Measurements from ENCODE around the gene DNMT3B.

DNMT3B gene

DNA sequence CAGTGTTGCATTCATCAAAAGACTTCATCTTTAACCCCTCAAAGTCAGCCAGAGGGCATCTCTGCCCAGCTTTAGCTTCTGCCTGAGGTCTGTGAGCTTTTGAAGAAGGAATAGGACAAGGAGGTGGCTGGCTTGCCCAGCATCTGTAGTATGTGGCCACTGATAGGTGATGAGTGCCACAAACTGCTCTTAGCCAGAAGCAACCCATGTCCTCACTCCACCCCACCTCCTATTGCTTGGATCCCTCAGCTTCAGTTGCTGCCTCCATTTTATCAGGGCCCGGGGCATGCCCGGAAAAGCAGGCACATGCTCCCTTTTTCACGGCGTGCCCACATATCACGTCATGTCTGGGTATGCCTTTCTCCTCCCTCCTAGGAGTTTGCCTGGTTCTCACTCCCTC, 84.7 kb downstream of the DNMT3B start:
- no peak for TF ChIP-seq EZH2 (IDR thresholded peaks at IDR 0.05; ENCODE audit: borderline replicate concordance, low read depth, low read length, severe bottlenecking)
- no peak for TF ChIP-seq CTCF (IDR thresholded peaks at IDR 0.05; ENCODE audit: borderline replicate concordance, extremely low read depth, low read length, poor library complexity, severe bottlenecking)
- no peaks in the 10 kb centered on the region for H3K9me3 ChIP-seq (ENCODE audit: insufficient read depth, low read length, severe bottlenecking)
- no peaks in the 10 kb centered on the region for H3K27me3 ChIP-seq (ENCODE audit: insufficient read depth, low read length, poor library complexity)
- H3K27ac ChIP-seq (ENCODE audit: low read length) = no peak overlapping the region
- DNase-seq = no peak
- H3K4me2 ChIP-seq (ENCODE audit: insufficient read depth, low read length) = no peak overlapping the region
- H3K4me3 ChIP-seq (ENCODE audit: low read depth in 1 of 2, low read length in 2 of 2) = no peak overlapping the region
- H4K20me1 ChIP-seq (ENCODE audit: insufficient read depth, low read length) = peaks cover 46% of the 10 kb centered on the region
- peaks cover 45% of the 10 kb centered on the region for H3K79me2 ChIP-seq (ENCODE audit: insufficient read depth, low read length)
- H2AFZ ChIP-seq (ENCODE audit: low read depth, low read length) = no peak overlapping the region
- no peak for ATAC-seq (ENCODE audit: insufficient read depth, low read depth)
- H3K36me3 ChIP-seq (ENCODE audit: insufficient read depth, low read length) = peaks cover 93% of the 10 kb centered on the region
- no peaks in the 10 kb centered on the region for H3K4me1 ChIP-seq (ENCODE audit: insufficient read depth, low read length)
- no peak overlapping the region for H3K9ac ChIP-seq (ENCODE audit: low read depth, low read length)

- Histone ChIP-seq H3K79me2 (ENCODE audit: insufficient read depth, low read length) (peaks cover 35% of the 10 kb centered on the region), H3K27me3 (ENCODE audit: insufficient read depth, low read length, poor library complexity) (no peaks in the 10 kb centered on the region), H3K4me3 (ENCODE audit: low read depth in 1 of 2, low read length in 2 of 2) (no peak overlapping the region), H3K36me3 (ENCODE audit: insufficient read depth, low read length) (peaks cover 94% of the 10 kb centered on the region), H3K4me2 (ENCODE audit: insufficient read depth, low read length) (no peak overlapping the region), H3K27ac (ENCODE audit: low read length) (no peak overlapping the region), H3K4me1 (ENCODE audit: insufficient read depth, low read length) (no peaks in the 10 kb centered on the region), H3K9ac (ENCODE audit: low read depth, low read length) (no peak overlapping the region), H4K20me1 (ENCODE audit: insufficient read depth, low read length) (peaks cover 36% of the 10 kb centered on the region), H2AFZ (ENCODE audit: low read depth, low read length) (no peak overlapping the region), H3K9me3 (ENCODE audit: insufficient read depth, low read length, severe bottlenecking) (no peaks in the 10 kb centered on the region)
- ATAC-seq (ENCODE audit: insufficient read depth, low read depth) = no peak
- no peak for DNase-seq
- no peak for TF ChIP-seq EZH2 (IDR thresholded peaks at IDR 0.05; ENCODE audit: borderline replicate concordance, low read depth, low read length, severe bottlenecking)
- no peak for TF ChIP-seq CTCF (IDR thresholded peaks at IDR 0.05; ENCODE audit: borderline replicate concordance, extremely low read depth, low read length, poor library complexity, severe bottlenecking)
These were observed 85.8 kb downstream of the DNMT3B start for GRCh38 chr20:32847964-32848363.

DNA sequence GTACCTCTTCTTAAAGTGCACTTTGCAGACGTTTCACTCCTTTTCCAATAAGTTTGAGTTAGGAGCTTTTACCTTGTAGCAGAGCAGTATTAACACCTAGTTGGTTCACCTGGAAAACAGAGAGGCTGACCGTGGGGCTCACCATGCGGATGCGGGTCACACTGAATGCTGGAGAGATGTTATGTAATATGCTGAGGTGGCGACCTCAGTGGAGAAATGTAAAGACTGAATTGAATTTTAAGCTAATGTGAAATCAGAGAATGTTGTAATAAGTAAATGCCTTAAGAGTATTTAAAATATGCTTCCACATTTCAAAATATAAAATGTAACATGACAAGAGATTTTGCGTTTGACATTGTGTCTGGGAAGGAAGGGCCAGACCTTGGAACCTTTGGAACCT, 86.7 kb downstream of the DNMT3B start:
- Histone ChIP-seq H2AFZ (ENCODE audit: low read depth, low read length) (no peak overlapping the region), H4K20me1 (ENCODE audit: insufficient read depth, low read length) (peaks cover 28% of the 10 kb centered on the region), H3K9me3 (ENCODE audit: insufficient read depth, low read length, severe bottlenecking) (no peaks in the 10 kb centered on the region), H3K79me2 (ENCODE audit: insufficient read depth, low read length) (peaks cover 26% of the 10 kb centered on the region), H3K4me3 (ENCODE audit: low read depth in 1 of 2, low read length in 2 of 2) (no peak overlapping the region), H3K4me1 (ENCODE audit: insufficient read depth, low read length) (no peaks in the 10 kb centered on the region), H3K27ac (ENCODE audit: low read length) (no peak overlapping the region), H3K36me3 (ENCODE audit: insufficient read depth, low read length) (peaks cover 94% of the 10 kb centered on the region), H3K9ac (ENCODE audit: low read depth, low read length) (no peak overlapping the region), H3K27me3 (ENCODE audit: insufficient read depth, low read length, poor library complexity) (no peaks in the 10 kb centered on the region), H3K4me2 (ENCODE audit: insufficient read depth, low read length) (no peak overlapping the region)
- no peak for ATAC-seq (ENCODE audit: insufficient read depth, low read depth)
- no peak for DNase-seq
- TF ChIP-seq EZH2 (IDR thresholded peaks at IDR 0.05; ENCODE audit: borderline replicate concordance, low read depth, low read length, severe bottlenecking) (no peak), CTCF (IDR thresholded peaks at IDR 0.05; ENCODE audit: borderline replicate concordance, extremely low read depth, low read length, poor library complexity, severe bottlenecking) (no peak)

- no peaks in the 10 kb centered on the region for H3K9me3 ChIP-seq (ENCODE audit: insufficient read depth, low read length, severe bottlenecking)
- H3K36me3 ChIP-seq (ENCODE audit: insufficient read depth, low read length) = peaks cover 93% of the 10 kb centered on the region
- H3K4me3 ChIP-seq (ENCODE audit: low read depth in 1 of 2, low read length in 2 of 2) = no peak overlapping the region
- TF ChIP-seq CTCF (IDR thresholded peaks at IDR 0.05; ENCODE audit: borderline replicate concordance, extremely low read depth, low read length, poor library complexity, severe bottlenecking) (no peak), EZH2 (IDR thresholded peaks at IDR 0.05; ENCODE audit: borderline replicate concordance, low read depth, low read length, severe bottlenecking) (no peak)
- H3K9ac ChIP-seq (ENCODE audit: low read depth, low read length) = no peak overlapping the region
- H3K27me3 ChIP-seq (ENCODE audit: insufficient read depth, low read length, poor library complexity) = no peaks in the 10 kb centered on the region
- H2AFZ ChIP-seq (ENCODE audit: low read depth, low read length) = no peak overlapping the region
- peaks cover 19% of the 10 kb centered on the region for H3K79me2 ChIP-seq (ENCODE audit: insufficient read depth, low read length)
- H3K4me2 ChIP-seq (ENCODE audit: insufficient read depth, low read length) = no peak overlapping the region
- no peak overlapping the region for H3K27ac ChIP-seq (ENCODE audit: low read length)
- ATAC-seq (ENCODE audit: insufficient read depth, low read depth) = no peak
- no peaks in the 10 kb centered on the region for H3K4me1 ChIP-seq (ENCODE audit: insufficient read depth, low read length)
- peaks cover 23% of the 10 kb centered on the region for H4K20me1 ChIP-seq (ENCODE audit: insufficient read depth, low read length)
- DNase-seq = no peak
These were observed 87.4 kb downstream of the DNMT3B start for GRCh38 chr20:32849577-32849976.

All from DND-41 (cell line).